Tibial nerve (tissue), 4 donors: Measurements from ENCODE around the gene PTPN9.

Experiments
- EP300 ChIP-seq, 2 donors: sonication (generic); formaldehyde crosslinking; IDR thresholded peaks; one replicate each; pipeline ENCODE4 v1.6.1; 2017; ENCODE audit warnings: antibody characterized with exemption in 2 of 2, mild to moderate bottlenecking in 1 of 2
- POLR2A ChIP-seq, 2 donors: fragments of 450-650 bp; IDR thresholded peaks; one replicate each; pipeline ENCODE4 v1.6.1; 2017; ENCODE audit warnings: antibody characterized with exemption in 2 of 2, mild to moderate bottlenecking in 2 of 2, moderate library complexity in 2 of 2
- TF ChIP-seq, protein P1 (sequence below), 5 experiments: fragments of 200-600 bp in 3 of 5; fragments of 450-650 bp in 2 of 5; sonication (generic) in 3 of 5; IDR thresholded peaks; one replicate each; pipeline ENCODE4 v1.5.1; 2016 to 2019; ENCODE audit warnings: antibody characterized with exemption in 5 of 5, mild to moderate bottlenecking in 3 of 5, moderate library complexity in 2 of 5

- TF ChIP-seq, protein P1, sequence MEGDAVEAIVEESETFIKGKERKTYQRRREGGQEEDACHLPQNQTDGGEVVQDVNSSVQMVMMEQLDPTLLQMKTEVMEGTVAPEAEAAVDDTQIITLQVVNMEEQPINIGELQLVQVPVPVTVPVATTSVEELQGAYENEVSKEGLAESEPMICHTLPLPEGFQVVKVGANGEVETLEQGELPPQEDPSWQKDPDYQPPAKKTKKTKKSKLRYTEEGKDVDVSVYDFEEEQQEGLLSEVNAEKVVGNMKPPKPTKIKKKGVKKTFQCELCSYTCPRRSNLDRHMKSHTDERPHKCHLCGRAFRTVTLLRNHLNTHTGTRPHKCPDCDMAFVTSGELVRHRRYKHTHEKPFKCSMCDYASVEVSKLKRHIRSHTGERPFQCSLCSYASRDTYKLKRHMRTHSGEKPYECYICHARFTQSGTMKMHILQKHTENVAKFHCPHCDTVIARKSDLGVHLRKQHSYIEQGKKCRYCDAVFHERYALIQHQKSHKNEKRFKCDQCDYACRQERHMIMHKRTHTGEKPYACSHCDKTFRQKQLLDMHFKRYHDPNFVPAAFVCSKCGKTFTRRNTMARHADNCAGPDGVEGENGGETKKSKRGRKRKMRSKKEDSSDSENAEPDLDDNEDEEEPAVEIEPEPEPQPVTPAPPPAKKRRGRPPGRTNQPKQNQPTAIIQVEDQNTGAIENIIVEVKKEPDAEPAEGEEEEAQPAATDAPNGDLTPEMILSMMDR (IDR thresholded peaks at IDR 0.05), result no peak
- TF ChIP-seq POLR2A (IDR thresholded peaks at IDR 0.05), result no peak
- no peak for TF ChIP-seq EP300 (IDR thresholded peaks at IDR 0.05)
Measured at GRCh38 chr15:75573648-75574384, 5.3 kb downstream of the PTPN9 start.
